HepG2 (cell line): ENCODE data around the gene MAPK11. TPM values are rescaled to one million over a fixed set of nuclear protein-coding genes. Genes with fewer than 3 reads are reported as not detected.

Experiments
- HOXD1 ChIP-seq: sonication (generic); formaldehyde crosslinking; IDR thresholded peaks from 2 replicates; pipeline ENCODE4 v1.5.0; 2020; ENCODE audit warnings: missing genetic modification reagents
- KDM2A ChIP-seq: sonication (generic); formaldehyde crosslinking; IDR thresholded peaks from 2 replicates; pipeline ENCODE4 v1.4.0; 2020; ENCODE audit warnings: low read depth, missing genetic modification reagents, borderline replicate concordance
- KDM3A ChIP-seq: IDR thresholded peaks from 2 replicates; pipeline ENCODE4 v1.6.1; 2018; ENCODE audit warnings: low read depth, missing compliant biosample characterization
- KLF12 ChIP-seq: sonication (generic); formaldehyde crosslinking; IDR thresholded peaks from 2 replicates; pipeline ENCODE4 v1.4.0; 2020; ENCODE audit warnings: missing genetic modification reagents, borderline replicate concordance
- SRSF1 ChIP-seq: fragments of 200-400 bp; formaldehyde crosslinking; optimal IDR thresholded peaks from 2 replicates; pipeline ENCODE3; 2017; ENCODE audit warnings: mild to moderate bottlenecking, low read depth, low read length, moderate library complexity
- TEAD3 ChIP-seq: optimal IDR thresholded peaks from 2 replicates; pipeline ENCODE3; 2016; ENCODE audit warnings: borderline replicate concordance
- ZBED4 ChIP-seq: sonication (generic); formaldehyde crosslinking; IDR thresholded peaks from 2 replicates; pipeline ENCODE4 v1.4.0; 2020; ENCODE audit warnings: missing genetic modification reagents, borderline replicate concordance
- ZNF33A ChIP-seq: sonication (generic); formaldehyde crosslinking; IDR thresholded peaks from 2 replicates; pipeline ENCODE4 v1.5.1; 2020; ENCODE audit warnings: missing genetic modification reagents, mild to moderate bottlenecking, moderate library complexity, borderline replicate concordance
- ZNF562 ChIP-seq: sonication (generic); formaldehyde crosslinking; IDR thresholded peaks from 2 replicates; pipeline ENCODE4 v1.8.0; 2022; ENCODE audit warnings: missing genetic modification reagents, borderline replicate concordance
- polyA plus RNA-seq, 8 experiments: library from polyadenylated mRNA; depleted of rRNA in 3 of 8; stranded (reverse) in 7 of 8; unstranded in 1 of 8; fragments of >200 nt; fragmentation: Illumina TruSeq in 4 of 8; extraction: Trizol in 4 of 8; gene quantifications; 2 replicates each; pipeline versions ENCODE4 v1.2.1 to v1.2.3, GENCODE V29; 2011 to 2016; ENCODE audit warnings: low read depth in 4 of 8, missing spikeins in 1 of 8, mixed read lengths in 1 of 8; ENCODE audit not compliant: insufficient read depth in 1 of 8
- total RNA-seq, 5 experiments: library from RNA; depleted of rRNA; stranded (reverse); fragments of >200 nt; fragmentation: Illumina TruSeq; extraction: Trizol; gene quantifications; 2 replicates each; pipeline ENCODE4 v1.2.3, GENCODE V29; 2016; ENCODE audit warnings: low read depth in 1 of 5
- TF ChIP-seq, protein P1 (sequence below): sonication (generic); formaldehyde crosslinking; IDR thresholded peaks from 2 replicates; pipeline ENCODE4 v1.8.0; 2022; ENCODE audit warnings: mild to moderate bottlenecking, missing genetic modification reagents, borderline replicate concordance
- TF ChIP-seq, protein P2 (sequence below): sonication (generic); formaldehyde crosslinking; IDR thresholded peaks from 2 replicates; pipeline ENCODE4 v1.8.1; 2022; ENCODE audit warnings: mild to moderate bottlenecking, missing genetic modification reagents
- TF ChIP-seq, protein P3 (sequence below): sonication (generic); formaldehyde crosslinking; conservative IDR thresholded peaks from 2 replicates; pipeline ENCODE4 v1.8.0; 2022; ENCODE audit warnings: mild to moderate bottlenecking, moderate library complexity, missing genetic modification reagents
- TF ChIP-seq, protein P4 (sequence below): sonication (generic); formaldehyde crosslinking; IDR thresholded peaks from 2 replicates; pipeline ENCODE4 v1.5.1; 2020; ENCODE audit warnings: missing genetic modification reagents, mild to moderate bottlenecking, borderline replicate concordance
- TF ChIP-seq, protein P5 (sequence below): sonication (generic); formaldehyde crosslinking; IDR thresholded peaks from 2 replicates; pipeline ENCODE4 v1.4.0; 2020; ENCODE audit warnings: missing genetic modification reagents, borderline replicate concordance

Gene MAPK11
- total and polyA plus RNA-seq, 2 of the 13 experiments (the other 11 are each of a cell fraction or from before 2014, with no cell fraction given) = 0.15 to 0.17 TPM

DNA sequence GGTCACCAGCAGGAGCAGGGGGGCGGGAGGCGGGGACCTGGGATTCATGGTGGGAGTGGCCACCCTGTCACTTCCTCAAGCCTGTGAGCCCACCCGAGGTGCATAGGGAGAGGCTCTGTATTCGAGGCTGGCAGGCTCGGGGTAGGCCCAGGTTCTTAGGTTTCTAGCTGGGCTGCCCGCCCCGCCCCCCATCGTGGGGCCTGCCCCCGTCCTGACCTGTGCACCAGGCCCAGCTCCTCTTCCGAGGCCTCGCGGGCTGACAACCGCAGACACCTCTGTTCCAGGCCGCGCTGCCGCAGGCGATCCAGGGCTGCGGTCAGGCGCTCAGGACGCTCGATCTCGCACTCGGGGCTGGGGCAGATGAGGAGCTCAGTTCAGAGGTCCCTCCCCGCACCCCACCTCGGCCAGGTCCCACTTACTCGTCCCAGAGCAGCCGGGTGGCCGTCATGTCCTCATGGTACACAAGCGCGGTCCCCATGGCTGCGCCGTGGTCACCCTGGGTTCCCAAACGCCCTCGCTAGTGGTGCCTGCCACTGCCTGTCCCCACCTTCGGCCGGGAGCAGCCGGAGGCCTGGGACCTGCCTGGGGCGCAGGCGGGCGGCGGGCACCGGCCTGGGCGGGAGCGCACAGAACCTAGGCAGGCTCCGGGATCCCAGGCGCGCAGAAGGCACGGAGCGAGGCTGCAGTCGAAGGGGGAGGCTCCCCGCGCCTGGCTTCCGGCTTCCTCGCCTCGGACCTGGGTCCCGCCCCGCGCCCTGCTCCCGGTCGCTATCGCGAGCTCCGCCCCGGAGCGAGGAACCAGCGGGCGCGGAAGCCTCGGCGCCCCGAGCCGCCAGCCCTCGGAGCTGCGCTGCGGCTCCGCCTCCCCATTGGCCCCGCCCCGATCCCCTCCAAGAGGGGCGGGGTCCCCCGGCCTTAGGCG is 19.4 kb downstream of the MAPK11 start, which contains the start of gene HDAC10 (continued):
- TF ChIP-seq KDM2A (CRISPR knock-in tag) (peak; percentile 97), SRSF1 (no peak), TEAD3 (CRISPR knock-in tag) (no peak), KDM3A (CRISPR knock-in tag) (no peak), ZBED4 (CRISPR knock-in tag) (no peak), ZNF562 (CRISPR knock-in tag) (no peak), ZNF33A (no peak), HOXD1 (CRISPR knock-in tag) (no peak), KLF12 (CRISPR knock-in tag) (no peak; the same call in 1 of the 2 replicates)
- TF ChIP-seq, protein P1, sequence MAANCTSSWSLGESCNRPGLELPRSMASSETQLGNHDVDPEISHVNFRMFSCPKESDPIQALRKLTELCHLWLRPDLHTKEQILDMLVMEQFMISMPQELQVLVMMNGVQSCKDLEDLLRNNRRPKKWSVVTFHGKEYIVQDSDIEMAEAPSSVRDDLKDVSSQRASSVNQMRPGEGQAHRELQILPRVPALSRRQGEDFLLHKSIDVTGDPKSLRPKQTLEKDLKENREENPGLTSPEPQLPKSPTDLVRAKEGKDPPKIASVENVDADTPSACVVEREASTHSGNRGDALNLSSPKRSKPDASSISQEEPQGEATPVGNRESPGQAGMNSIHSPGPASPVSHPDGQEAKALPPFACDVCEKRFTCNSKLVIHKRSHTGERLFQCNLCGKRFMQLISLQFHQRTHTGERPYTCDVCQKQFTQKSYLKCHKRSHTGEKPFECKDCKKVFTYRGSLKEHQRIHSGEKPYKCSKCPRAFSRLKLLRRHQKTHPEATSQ (CRISPR knock-in tag) = no peak
- TF ChIP-seq, protein P2, sequence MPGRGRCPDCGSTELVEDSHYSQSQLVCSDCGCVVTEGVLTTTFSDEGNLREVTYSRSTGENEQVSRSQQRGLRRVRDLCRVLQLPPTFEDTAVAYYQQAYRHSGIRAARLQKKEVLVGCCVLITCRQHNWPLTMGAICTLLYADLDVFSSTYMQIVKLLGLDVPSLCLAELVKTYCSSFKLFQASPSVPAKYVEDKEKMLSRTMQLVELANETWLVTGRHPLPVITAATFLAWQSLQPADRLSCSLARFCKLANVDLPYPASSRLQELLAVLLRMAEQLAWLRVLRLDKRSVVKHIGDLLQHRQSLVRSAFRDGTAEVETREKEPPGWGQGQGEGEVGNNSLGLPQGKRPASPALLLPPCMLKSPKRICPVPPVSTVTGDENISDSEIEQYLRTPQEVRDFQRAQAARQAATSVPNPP = no peak; the same call in 1 of the 2 replicates
- TF ChIP-seq, protein P3, sequence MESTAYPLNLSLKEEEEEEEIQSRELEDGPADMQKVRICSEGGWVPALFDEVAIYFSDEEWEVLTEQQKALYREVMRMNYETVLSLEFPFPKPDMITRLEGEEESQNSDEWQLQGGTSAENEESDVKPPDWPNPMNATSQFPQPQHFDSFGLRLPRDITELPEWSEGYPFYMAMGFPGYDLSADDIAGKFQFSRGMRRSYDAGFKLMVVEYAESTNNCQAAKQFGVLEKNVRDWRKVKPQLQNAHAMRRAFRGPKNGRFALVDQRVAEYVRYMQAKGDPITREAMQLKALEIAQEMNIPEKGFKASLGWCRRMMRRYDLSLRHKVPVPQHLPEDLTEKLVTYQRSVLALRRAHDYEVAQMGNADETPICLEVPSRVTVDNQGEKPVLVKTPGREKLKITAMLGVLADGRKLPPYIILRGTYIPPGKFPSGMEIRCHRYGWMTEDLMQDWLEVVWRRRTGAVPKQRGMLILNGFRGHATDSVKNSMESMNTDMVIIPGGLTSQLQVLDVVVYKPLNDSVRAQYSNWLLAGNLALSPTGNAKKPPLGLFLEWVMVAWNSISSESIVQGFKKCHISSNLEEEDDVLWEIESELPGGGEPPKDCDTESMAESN (CRISPR knock-in tag) = peak; percentile 74
- TF ChIP-seq, protein P4, sequence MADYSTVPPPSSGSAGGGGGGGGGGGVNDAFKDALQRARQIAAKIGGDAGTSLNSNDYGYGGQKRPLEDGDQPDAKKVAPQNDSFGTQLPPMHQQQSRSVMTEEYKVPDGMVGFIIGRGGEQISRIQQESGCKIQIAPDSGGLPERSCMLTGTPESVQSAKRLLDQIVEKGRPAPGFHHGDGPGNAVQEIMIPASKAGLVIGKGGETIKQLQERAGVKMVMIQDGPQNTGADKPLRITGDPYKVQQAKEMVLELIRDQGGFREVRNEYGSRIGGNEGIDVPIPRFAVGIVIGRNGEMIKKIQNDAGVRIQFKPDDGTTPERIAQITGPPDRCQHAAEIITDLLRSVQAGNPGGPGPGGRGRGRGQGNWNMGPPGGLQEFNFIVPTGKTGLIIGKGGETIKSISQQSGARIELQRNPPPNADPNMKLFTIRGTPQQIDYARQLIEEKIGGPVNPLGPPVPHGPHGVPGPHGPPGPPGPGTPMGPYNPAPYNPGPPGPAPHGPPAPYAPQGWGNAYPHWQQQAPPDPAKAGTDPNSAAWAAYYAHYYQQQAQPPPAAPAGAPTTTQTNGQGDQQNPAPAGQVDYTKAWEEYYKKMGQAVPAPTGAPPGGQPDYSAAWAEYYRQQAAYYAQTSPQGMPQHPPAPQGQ (CRISPR knock-in tag) = no peak
- TF ChIP-seq, protein P5, sequence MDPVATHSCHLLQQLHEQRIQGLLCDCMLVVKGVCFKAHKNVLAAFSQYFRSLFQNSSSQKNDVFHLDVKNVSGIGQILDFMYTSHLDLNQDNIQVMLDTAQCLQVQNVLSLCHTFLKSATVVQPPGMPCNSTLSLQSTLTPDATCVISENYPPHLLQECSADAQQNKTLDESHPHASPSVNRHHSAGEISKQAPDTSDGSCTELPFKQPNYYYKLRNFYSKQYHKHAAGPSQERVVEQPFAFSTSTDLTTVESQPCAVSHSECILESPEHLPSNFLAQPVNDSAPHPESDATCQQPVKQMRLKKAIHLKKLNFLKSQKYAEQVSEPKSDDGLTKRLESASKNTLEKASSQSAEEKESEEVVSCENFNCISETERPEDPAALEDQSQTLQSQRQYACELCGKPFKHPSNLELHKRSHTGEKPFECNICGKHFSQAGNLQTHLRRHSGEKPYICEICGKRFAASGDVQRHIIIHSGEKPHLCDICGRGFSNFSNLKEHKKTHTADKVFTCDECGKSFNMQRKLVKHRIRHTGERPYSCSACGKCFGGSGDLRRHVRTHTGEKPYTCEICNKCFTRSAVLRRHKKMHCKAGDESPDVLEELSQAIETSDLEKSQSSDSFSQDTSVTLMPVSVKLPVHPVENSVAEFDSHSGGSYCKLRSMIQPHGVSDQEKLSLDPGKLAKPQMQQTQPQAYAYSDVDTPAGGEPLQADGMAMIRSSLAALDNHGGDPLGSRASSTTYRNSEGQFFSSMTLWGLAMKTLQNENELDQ = no peak
